K562 (cell line): ENCODE results near the gene PA2G4. TPM values are rescaled to one million over a fixed set of nuclear protein-coding genes. Genes with fewer than 3 reads are reported as not detected.
A peak's percentile ranks its signal among the peaks of the same experiment; 100 is the strongest.

Experiments
- ARID2 ChIP-seq: fragments of 450-650 bp; IDR thresholded peaks from 2 replicates; pipeline ENCODE4 v1.6.1; 2017; ENCODE audit warnings: antibody characterized with exemption, mild to moderate bottlenecking
- CCAR2 ChIP-seq: fragments of 200-400 bp; formaldehyde crosslinking; IDR thresholded peaks from 2 replicates; pipeline ENCODE4 v1.6.1; 2017; ENCODE audit warnings: mild to moderate bottlenecking, low read depth, low read length
- CCNT2 ChIP-seq: IDR thresholded peaks from 2 replicates; pipeline ENCODE4 v1.6.1; 2011; ENCODE audit warnings: borderline replicate concordance, low read depth, mild to moderate bottlenecking, moderate library complexity, mixed read lengths, low read length; ENCODE audit not compliant: insufficient read length; ENCODE audit errors: extremely low read depth
- CTCF ChIP-seq, 3 experiments: IDR thresholded peaks in 2 of 3; conservative IDR thresholded peaks in 1 of 3; 2 replicates each; pipeline ENCODE4 v1.5.1; 2011 to 2012; ENCODE audit warnings: low read length in 3 of 3, mild to moderate bottlenecking in 3 of 3, control low read depth in 2 of 3, improper control_type of control experiment in 1 of 3, inconsistent platforms in 1 of 3, low read depth in 1 of 3, mixed read lengths in 1 of 3, moderate library complexity in 1 of 3; ENCODE audit not compliant: insufficient read depth in 2 of 3
- ELF2 ChIP-seq: fragments of 250-450 bp; sonication (Bioruptor Pico); IDR thresholded peaks from 2 replicates; pipeline ENCODE4 v1.5.0; 2021; ENCODE audit warnings: mild to moderate bottlenecking
- HOMEZ ChIP-seq: fragments of 250-450 bp; sonication (Bioruptor Pico); IDR thresholded peaks from 2 replicates; pipeline ENCODE4 v1.4.0; 2020; ENCODE audit warnings: mild to moderate bottlenecking, moderate library complexity
- LCOR ChIP-seq: sonication (generic); formaldehyde crosslinking; IDR thresholded peaks from 2 replicates; pipeline ENCODE4 v1.8.0; 2022; ENCODE audit warnings: mild to moderate bottlenecking, missing genetic modification reagents
- MTA1 ChIP-seq: fragments of 450-650 bp; IDR thresholded peaks from 2 replicates; pipeline ENCODE4 v1.6.1; 2017; ENCODE audit warnings: borderline replicate concordance
- PPARD ChIP-seq: fragments of 250-450 bp; sonication (Bioruptor Pico); IDR thresholded peaks from 2 replicates; pipeline ENCODE4 v1.8.0; 2022; ENCODE audit warnings: inconsistent platforms, mild to moderate bottlenecking, moderate library complexity
- SP2 ChIP-seq: IDR thresholded peaks from 2 replicates; pipeline ENCODE4 v1.6.1; 2011; ENCODE audit warnings: mild to moderate bottlenecking, low read depth, low read length, moderate library complexity; ENCODE audit not compliant: poor library complexity, severe bottlenecking; ENCODE audit errors: extremely low read depth
- SPI1 ChIP-seq: IDR thresholded peaks from 2 replicates; pipeline ENCODE4 v1.6.1; 2011; ENCODE audit warnings: low read depth, low read length, control low read depth, borderline replicate concordance
- SRF ChIP-seq, 2 experiments: fragments of 250-450, 450-650 bp in 1 of 2; sonication (Bioruptor Pico) in 1 of 2; sonication (generic) in 1 of 2; formaldehyde crosslinking; IDR thresholded peaks; 2 replicates each; pipeline versions ENCODE4 v1.5.0 to v1.5.1; 2020 to 2022; ENCODE audit warnings: mild to moderate bottlenecking in 1 of 2, missing genetic modification reagents in 1 of 2
- SRSF9 ChIP-seq: fragments of 200-400 bp; formaldehyde crosslinking; IDR thresholded peaks from 2 replicates; pipeline ENCODE4 v1.6.1; 2017; ENCODE audit warnings: low read depth, low read length, borderline replicate concordance
- TFAP4 ChIP-seq: sonication (generic); formaldehyde crosslinking; IDR thresholded peaks from 2 replicates; pipeline ENCODE4 v1.8.0; 2022; ENCODE audit warnings: missing genetic modification reagents, mild to moderate bottlenecking, moderate library complexity, borderline replicate concordance
- UBTF ChIP-seq, 2 experiments: IDR thresholded peaks; 2 replicates each; pipeline ENCODE4 v1.6.1; 2012; ENCODE audit warnings: improper control_type of control experiment in 2 of 2, low read depth in 2 of 2, low read length in 2 of 2, borderline replicate concordance in 1 of 2
- ZNF146 ChIP-seq: IDR thresholded peaks from one replicate; pipeline ENCODE4 v1.6.1; 2018; ENCODE audit warnings: missing compliant biosample characterization; ENCODE audit not compliant: unreplicated experiment
- ZNF449 ChIP-seq: fragments of 250-450 bp; sonication (Bioruptor Pico); IDR thresholded peaks from 2 replicates; pipeline ENCODE4 v1.8.0; 2022; ENCODE audit warnings: moderate library complexity, mild to moderate bottlenecking, inconsistent platforms
- ZNF75A ChIP-seq: fragments of 450-650 bp; formaldehyde crosslinking; IDR thresholded peaks from 2 replicates; pipeline ENCODE4 v1.4.0; 2020; ENCODE audit warnings: mild to moderate bottlenecking
- polyA plus RNA-seq, 8 experiments: library from polyadenylated mRNA; depleted of rRNA in 4 of 8; stranded (reverse) in 5 of 8; unstranded in 3 of 8; fragments of >200 nt; fragmentation: Nextera tagmentation in 2 of 8; fragmentation: Illumina TruSeq in 1 of 8; extraction: Ambion mirVana in 2 of 8; extraction: Trizol in 1 of 8; gene quantifications; 2 replicates each; pipeline versions ENCODE4 v1.2.1 to v1.2.3, GENCODE V29; 2011 to 2014; ENCODE audit warnings: inconsistent platforms in 1 of 8, missing spikeins in 1 of 8
- total RNA-seq, 7 experiments: library from RNA; depleted of rRNA in 6 of 7; stranded (reverse); fragments of >200 nt in 6 of 7; fragmentation: Illumina TruSeq in 2 of 7; extraction: Trizol in 2 of 7; gene quantifications; 2 replicates each; pipeline versions ENCODE4 v1.2.1 to v1.2.3, GENCODE V29; 2011 to 2021; ENCODE audit warnings: low replicate concordance in 1 of 7

PA2G4 gene
- total and polyA plus RNA-seq, 9 of the 15 experiments (the other 6 are each of a cell fraction or from before 2014, with no cell fraction given), result 230 to 925 (median 638) TPM

GRCh38 chr12:56117778-56118687, 13.7 kb downstream of the PA2G4 start, which contains the start of gene ZC3H10 (continued):
- TF ChIP-seq SRSF9, result no peak
- TF ChIP-seq ARID2, result no peak
- no peak for TF ChIP-seq ZNF449
- peak; percentile 99 for TF ChIP-seq LCOR (CRISPR knock-in tag)
- peak; percentile 91 for TF ChIP-seq SP2
- no peak for TF ChIP-seq HOMEZ (CRISPR knock-in tag)
- TF ChIP-seq PPARD, result no peak
- peak; percentile 90 for TF ChIP-seq CCNT2
- no peak for TF ChIP-seq CCAR2
- peak; percentile 67 to 84; a peak in 3 of 4 replicates for TF ChIP-seq SRF (CRISPR knock-in tag; IDR thresholded peaks at IDR 0.05)
- peak; percentile 70 to 79 (median 71) for TF ChIP-seq CTCF (IDR thresholded peaks at IDR 0.05 in 2 of 3, conservative IDR thresholded peaks at IDR 0.05 in 1 of 3; ENCODE audit: insufficient read depth in 2 of 3, low read depth in 1 of 3, low read length in 3 of 3)
- peak; percentile 97 for TF ChIP-seq TFAP4 (CRISPR knock-in tag)
- peak; percentile 97 for TF ChIP-seq ELF2
- no peak; the same call in 1 of the 2 replicates for TF ChIP-seq MTA1
- TF ChIP-seq ZNF146, result no peak
- no peak for TF ChIP-seq UBTF (IDR thresholded peaks at IDR 0.05; ENCODE audit: borderline replicate concordance in 1 of 2, low read depth in 2 of 2, low read length in 2 of 2)
- TF ChIP-seq ZNF75A (CRISPR knock-in tag), result no peak
- TF ChIP-seq SPI1, result peak; percentile 82
